ENCODE measurements around the gene CHURC1.

DNA sequence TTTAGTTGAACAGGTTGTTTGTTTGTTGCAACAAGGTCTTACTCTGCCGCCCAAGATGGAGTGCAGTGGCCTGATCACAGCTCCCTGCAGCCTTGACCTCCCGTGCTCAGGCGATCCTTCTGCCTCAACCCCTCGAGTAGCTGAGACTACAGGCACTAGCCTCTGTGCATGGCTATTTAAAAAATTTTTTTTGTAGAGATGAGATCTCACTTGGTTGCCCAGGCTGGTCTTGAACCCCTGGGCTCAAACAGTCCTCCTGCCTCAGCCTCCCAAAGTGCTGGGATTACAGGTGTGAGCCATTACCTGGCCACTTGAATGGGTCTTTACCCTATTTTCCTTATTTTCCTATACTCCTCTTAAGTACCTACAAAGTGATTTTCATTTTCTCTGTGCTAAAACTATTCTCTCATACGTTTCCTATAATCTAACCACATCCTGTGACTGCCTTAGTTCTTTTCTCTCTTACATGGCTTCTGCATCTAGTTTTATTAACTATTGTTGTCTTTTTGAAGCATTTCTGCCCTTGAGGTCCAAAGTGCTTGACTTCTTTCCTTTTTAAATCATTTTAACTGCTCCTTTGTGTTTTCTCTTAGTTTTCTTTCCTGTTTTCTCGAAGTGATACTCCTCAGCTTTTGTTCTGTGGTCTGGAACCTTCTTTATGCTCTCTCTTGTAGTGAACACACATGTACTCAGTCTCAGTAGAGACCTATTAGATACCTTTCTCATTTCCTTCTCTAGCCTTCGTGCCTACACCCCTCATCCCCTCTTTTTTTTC, 14.2 kb downstream of the CHURC1 start:
- TF ChIP-seq TAF1 (IDR thresholded peaks at IDR 0.05; ENCODE audit: borderline replicate concordance, insufficient read depth, low read length) (no peak), POLR2AphosphoS5 (IDR thresholded peaks at IDR 0.05; ENCODE audit: low read depth, low read length) (no peak), SIN3A (IDR thresholded peaks at IDR 0.05; ENCODE audit: borderline replicate concordance, insufficient read depth, low read length) (no peak), FOXP2 (optimal IDR thresholded peaks at IDR 0.05; ENCODE audit: borderline replicate concordance, extremely low read depth, extremely low read length, insufficient read depth) (no peak)
- TF ChIP-seq, protein P1, sequence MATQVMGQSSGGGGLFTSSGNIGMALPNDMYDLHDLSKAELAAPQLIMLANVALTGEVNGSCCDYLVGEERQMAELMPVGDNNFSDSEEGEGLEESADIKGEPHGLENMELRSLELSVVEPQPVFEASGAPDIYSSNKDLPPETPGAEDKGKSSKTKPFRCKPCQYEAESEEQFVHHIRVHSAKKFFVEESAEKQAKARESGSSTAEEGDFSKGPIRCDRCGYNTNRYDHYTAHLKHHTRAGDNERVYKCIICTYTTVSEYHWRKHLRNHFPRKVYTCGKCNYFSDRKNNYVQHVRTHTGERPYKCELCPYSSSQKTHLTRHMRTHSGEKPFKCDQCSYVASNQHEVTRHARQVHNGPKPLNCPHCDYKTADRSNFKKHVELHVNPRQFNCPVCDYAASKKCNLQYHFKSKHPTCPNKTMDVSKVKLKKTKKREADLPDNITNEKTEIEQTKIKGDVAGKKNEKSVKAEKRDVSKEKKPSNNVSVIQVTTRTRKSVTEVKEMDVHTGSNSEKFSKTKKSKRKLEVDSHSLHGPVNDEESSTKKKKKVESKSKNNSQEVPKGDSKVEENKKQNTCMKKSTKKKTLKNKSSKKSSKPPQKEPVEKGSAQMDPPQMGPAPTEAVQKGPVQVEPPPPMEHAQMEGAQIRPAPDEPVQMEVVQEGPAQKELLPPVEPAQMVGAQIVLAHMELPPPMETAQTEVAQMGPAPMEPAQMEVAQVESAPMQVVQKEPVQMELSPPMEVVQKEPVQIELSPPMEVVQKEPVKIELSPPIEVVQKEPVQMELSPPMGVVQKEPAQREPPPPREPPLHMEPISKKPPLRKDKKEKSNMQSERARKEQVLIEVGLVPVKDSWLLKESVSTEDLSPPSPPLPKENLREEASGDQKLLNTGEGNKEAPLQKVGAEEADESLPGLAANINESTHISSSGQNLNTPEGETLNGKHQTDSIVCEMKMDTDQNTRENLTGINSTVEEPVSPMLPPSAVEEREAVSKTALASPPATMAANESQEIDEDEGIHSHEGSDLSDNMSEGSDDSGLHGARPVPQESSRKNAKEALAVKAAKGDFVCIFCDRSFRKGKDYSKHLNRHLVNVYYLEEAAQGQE (IDR thresholded peaks at IDR 0.05; ENCODE audit: insufficient read depth in 1 of 2, low read depth in 2 of 2, low read length in 2 of 2) = no peak

Measured in PFSK-1 (cell line).